Naive thymus-derived CD4-positive, alpha-beta T cell (primary cell): Measurements from ENCODE around the gene TEPSIN. TPM values are rescaled to one million over a fixed set of nuclear protein-coding genes. Genes with fewer than 3 reads are reported as not detected.

Experiments used
- ATAC-seq: fragments of 150-1000 bp; cut with Tn5 transposase; 2 replicates; pipeline ENCODE4 v1.10.0; 2021; ENCODE audit warnings: mild to moderate bottlenecking, moderate library complexity
- CTCF ChIA-PET: fragments of 350-600 bp; sonication (Branson Sonifier 250); formaldehyde crosslinking; loops from one replicate; lab custom pipeline; 2021; ENCODE audit warnings: antibody characterized with exemption; lab: Charles Lee
- POLR2A ChIA-PET: fragments of 350-600 bp; sonication (Branson Sonifier 250); formaldehyde crosslinking; loops from one replicate; lab custom pipeline; 2021; ENCODE audit warnings: antibody characterized with exemption, inconsistent platforms; lab: Charles Lee
- DNase-seq, 9 donors: peaks; one replicate each; pipeline versions ENCODE4 v3.0.0 to v3.0.0-alpha.2; 2020 to 2022; ENCODE audit warnings: mixed read lengths in 1 of 9
- H3K27ac ChIP-seq: one replicate; pipeline ENCODE4 v1.7.0; 2013; ENCODE audit warnings: mild to moderate bottlenecking, low read depth, low read length, moderate library complexity
- H3K27me3 ChIP-seq, 2 donors: one replicate each; pipeline ENCODE4 v1.7.0; 2013; ENCODE audit warnings: low read length in 2 of 2, mild to moderate bottlenecking in 2 of 2, moderate library complexity in 2 of 2; ENCODE audit not compliant: control insufficient read depth in 2 of 2, insufficient read depth in 2 of 2
- H3K36me3 ChIP-seq, 3 experiments: 1 replicate in 2 of 3; 2 replicates in 1 of 3; pipeline ENCODE4 v1.7.0; 2013; ENCODE audit warnings: low read length in 3 of 3, mild to moderate bottlenecking in 3 of 3, moderate library complexity in 1 of 3; ENCODE audit not compliant: insufficient read depth in 3 of 3, control insufficient read depth in 2 of 3
- H3K4me1 ChIP-seq, 2 donors: one replicate each; pipeline ENCODE4 v1.7.0; 2013; ENCODE audit warnings: low read length in 2 of 2, mild to moderate bottlenecking in 2 of 2, moderate library complexity in 1 of 2; ENCODE audit not compliant: control insufficient read depth in 2 of 2, insufficient read depth in 2 of 2
- H3K4me3 ChIP-seq: 2 replicates; pipeline ENCODE4 v1.7.0; 2013; ENCODE audit warnings: mild to moderate bottlenecking, low read length
- H3K9me3 ChIP-seq, 3 experiments: 1 replicate in 2 of 3; 2 replicates in 1 of 3; pipeline ENCODE4 v1.7.0; 2013; ENCODE audit warnings: low read length in 3 of 3; ENCODE audit not compliant: control insufficient read depth in 2 of 3
- H3K27ac Mint-ChIP-seq, 9 donors: one replicate each; pipeline ENCODE4 v1.8.0; 2020 to 2022; ENCODE audit warnings: mixed read lengths in 9 of 9, mild to moderate bottlenecking in 8 of 9, moderate library complexity in 5 of 9, inconsistent platforms in 2 of 9
- H3K27me3 Mint-ChIP-seq, 5 donors: one replicate each; pipeline ENCODE4 v1.8.0; 2021 to 2022; ENCODE audit warnings: mixed read lengths in 5 of 5, mild to moderate bottlenecking in 1 of 5
- H3K36me3 Mint-ChIP-seq, 5 donors: one replicate each; pipeline ENCODE4 v1.8.0; 2020 to 2022; ENCODE audit warnings: mixed read lengths in 5 of 5, mild to moderate bottlenecking in 3 of 5, inconsistent platforms in 1 of 5
- H3K4me1 Mint-ChIP-seq, 7 donors: one replicate each; pipeline ENCODE4 v1.8.0; 2020 to 2022; ENCODE audit warnings: mixed read lengths in 7 of 7, mild to moderate bottlenecking in 3 of 7, inconsistent platforms in 1 of 7
- H3K4me3 Mint-ChIP-seq, 10 donors: one replicate each; pipeline ENCODE4 v1.8.0; 2020 to 2022; ENCODE audit warnings: mild to moderate bottlenecking in 10 of 10, mixed read lengths in 10 of 10, moderate library complexity in 6 of 10, inconsistent platforms in 2 of 10
- H3K9me3 Mint-ChIP-seq, 11 donors: one replicate each; pipeline ENCODE4 v1.8.0; 2020 to 2022; ENCODE audit warnings: mixed read lengths in 11 of 11, mild to moderate bottlenecking in 4 of 11, inconsistent platforms in 1 of 11, moderate library complexity in 1 of 11
- intact Hi-C, 2 donors: fragments of 100-400 bp; cut with micrococcal nuclease; formaldehyde crosslinking; loops; one replicate each; pipeline ENCODE4 v1.15.1; 2023
- polyA plus RNA-seq, 2 donors: library from polyadenylated mRNA; unstranded; fragments of 300-500 nt; fragmentation: Illumina TruSeq; gene quantifications; one replicate each; pipeline ENCODE4 v1.2.3, GENCODE V29; 2021
- total RNA-seq, 6 experiments: library from RNA in 5 of 6; stranded (reverse) in 5 of 6; gene quantifications; 1 replicate in 5 of 6; 2 replicates in 1 of 6; pipeline ENCODE4 v1.2.3 and lab custom pipeline; 2021 to 2026

TEPSIN gene
- total and polyA plus RNA-seq, 7 experiments from 2014 or later, result 3.2 to 115 (median 87.9) TPM

GRCh38 chr17:81212365-81212764 lies 26.5 kb downstream of the TEPSIN start:
- H3K9me3 Mint-ChIP-seq, result no peaks in the 10 kb centered on the region
- H3K27me3 Mint-ChIP-seq, result no peaks in the 10 kb centered on the region
- Histone ChIP-seq H3K27ac (no peak overlapping the region), H3K36me3 (no peaks in the 10 kb centered on the region), H3K9me3 (no peaks in the 10 kb centered on the region), H3K4me1 (no peaks in the 10 kb centered on the region), H3K4me3 (no peak overlapping the region), H3K27me3 (no peaks in the 10 kb centered on the region)
- peaks cover 0 to 4% (median 0%) of the 10 kb centered on the region in 7 donors for H3K4me1 Mint-ChIP-seq
- no peak overlapping the region for H3K4me3 Mint-ChIP-seq
- intact Hi-C loops, result no loop called here
- CTCF ChIA-PET, result no interaction called here
- no peak for DNase-seq
- H3K27ac Mint-ChIP-seq, result no peak overlapping the region
- POLR2A ChIA-PET, result interaction anchor here (0.7 kb wide), 1 partner anchor 62 kb away, joined by 3 read pairs; no protein-coding TSS in a partner anchor
- ATAC-seq, result no peak
- H3K36me3 Mint-ChIP-seq, result peaks cover 0 to 7% (median 4%) of the 10 kb centered on the region in 5 donors

DNA sequence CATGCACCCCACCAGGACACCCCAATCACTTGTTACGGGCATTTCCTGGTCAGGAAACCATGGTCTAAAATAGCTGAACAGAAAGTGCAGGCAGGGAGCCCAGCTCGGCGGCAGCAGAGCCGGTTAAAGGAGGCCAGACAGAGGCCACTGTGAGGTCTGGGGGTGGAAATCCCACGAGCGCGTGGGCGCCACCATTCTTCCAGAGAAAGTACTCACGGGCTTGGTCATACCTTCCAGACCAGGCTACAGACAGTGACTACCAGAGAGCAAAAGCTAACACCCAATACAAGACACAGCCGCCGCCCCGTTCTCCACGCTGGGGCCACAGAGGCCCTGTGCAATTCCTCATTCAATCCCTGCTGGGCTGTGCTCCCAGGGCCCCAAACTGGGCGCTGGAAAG lies 28.0 kb downstream of the TEPSIN start:
- H3K9me3 ChIP-seq, result no peaks in the 10 kb centered on the region
- intact Hi-C loops, result no loop called here
- peak overlapping the region in 1 of 9 donors; percentile 59 for H3K27ac Mint-ChIP-seq
- no peak for DNase-seq
- H3K4me3 ChIP-seq, result no peak overlapping the region
- no peaks in the 10 kb centered on the region for H3K27me3 ChIP-seq
- H3K9me3 Mint-ChIP-seq, result no peaks in the 10 kb centered on the region
- CTCF ChIA-PET, result interaction anchor here (0.6 kb wide), 1 partner anchor 39 kb away, joined by 3 read pairs; no protein-coding TSS in a partner anchor
- no peaks in the 10 kb centered on the region for H3K27me3 Mint-ChIP-seq
- peaks cover 0 to 4% (median 0%) of the 10 kb centered on the region in 7 donors for H3K4me1 Mint-ChIP-seq
- POLR2A ChIA-PET, result no interaction called here
- H3K36me3 Mint-ChIP-seq, result no peaks in the 10 kb centered on the region
- H3K36me3 ChIP-seq, result peaks cover 0 to 9% (median 0%) of the 10 kb centered on the region in 3 experiments
- H3K4me3 Mint-ChIP-seq, result no peak overlapping the region
- H3K4me1 ChIP-seq, result no peaks in the 10 kb centered on the region
- ATAC-seq, result no peak
- H3K27ac ChIP-seq, result no peak overlapping the region

- Histone ChIP-seq H3K9me3 (no peaks in the 10 kb centered on the region), H3K27ac (no peak overlapping the region), H3K4me3 (no peak overlapping the region), H3K27me3 (no peaks in the 10 kb centered on the region), H3K4me1 (no peaks in the 10 kb centered on the region), H3K36me3 (peaks cover 0 to 9% (median 0%) of the 10 kb centered on the region in 3 experiments)
- DNase-seq, result no peak
- POLR2A ChIA-PET, result no interaction called here
- H3K36me3 Mint-ChIP-seq, result no peaks in the 10 kb centered on the region
- H3K4me3 Mint-ChIP-seq, result no peak overlapping the region
- intact Hi-C loops, result no loop called here
- H3K4me1 Mint-ChIP-seq, result peaks cover 0 to 4% (median 0%) of the 10 kb centered on the region in 7 donors
- CTCF ChIA-PET, result interaction anchor here (0.6 kb wide), 1 partner anchor 40 kb away, joined by 3 read pairs; no protein-coding TSS in a partner anchor
- H3K27ac Mint-ChIP-seq, result no peak overlapping the region
- ATAC-seq, result no peak
- H3K27me3 Mint-ChIP-seq, result no peaks in the 10 kb centered on the region
- H3K9me3 Mint-ChIP-seq, result no peaks in the 10 kb centered on the region
Measured at GRCh38 chr17:81210466-81210865, 28.4 kb downstream of the TEPSIN start.

- no peaks in the 10 kb centered on the region for H3K9me3 ChIP-seq
- intact Hi-C loops, result no loop called here
- no peak for DNase-seq
- H3K4me3 Mint-ChIP-seq, result no peak overlapping the region
- no peak for ATAC-seq
- peaks cover 0 to 4% (median 0%) of the 10 kb centered on the region in 7 donors for H3K4me1 Mint-ChIP-seq
- no peaks in the 10 kb centered on the region for H3K27me3 ChIP-seq
- no peaks in the 10 kb centered on the region for H3K27me3 Mint-ChIP-seq
- H3K4me1 ChIP-seq, result no peaks in the 10 kb centered on the region
- no peaks in the 10 kb centered on the region for H3K36me3 Mint-ChIP-seq
- peaks cover 0 to 9% (median 0%) of the 10 kb centered on the region in 3 experiments for H3K36me3 ChIP-seq
- no peak overlapping the region for H3K27ac ChIP-seq
- no peaks in the 10 kb centered on the region for H3K9me3 Mint-ChIP-seq
- H3K4me3 ChIP-seq, result no peak overlapping the region
- POLR2A ChIA-PET, result no interaction called here
- CTCF ChIA-PET, result no interaction called here
- no peak overlapping the region for H3K27ac Mint-ChIP-seq
Measured at GRCh38 chr17:81209141-81209540, 29.7 kb downstream of the TEPSIN start.

DNA sequence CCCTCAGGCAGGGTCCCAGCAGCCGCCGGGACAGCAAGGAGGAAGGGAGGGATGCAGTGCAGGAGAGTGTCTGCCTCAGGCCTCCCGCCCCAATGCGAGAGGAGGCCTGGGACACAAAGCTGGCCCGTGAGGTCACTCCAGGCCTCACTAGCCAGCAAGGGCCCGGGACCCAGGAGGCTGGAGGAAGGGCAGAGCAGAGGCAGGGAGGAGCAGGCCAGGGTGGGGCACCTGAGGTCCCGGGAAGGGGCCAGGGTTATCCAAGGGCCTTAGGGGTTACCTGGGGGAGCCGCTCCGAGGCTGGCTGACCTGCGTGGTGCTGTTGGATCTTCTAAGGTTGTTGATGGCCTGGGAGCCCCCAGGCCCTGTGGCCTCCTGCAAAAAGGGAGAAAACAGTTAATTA lies 30.2 kb downstream of the TEPSIN start:
- Mint-ChIP-seq H3K36me3 (no peaks in the 10 kb centered on the region), H3K27ac (no peak overlapping the region), H3K4me3 (no peak overlapping the region), H3K4me1 (peaks cover 0 to 4% (median 0%) of the 10 kb centered on the region in 7 donors), H3K9me3 (no peaks in the 10 kb centered on the region), H3K27me3 (no peaks in the 10 kb centered on the region)
- ATAC-seq (no peak), DNase-seq (no peak)
- H3K27me3 ChIP-seq, result no peaks in the 10 kb centered on the region
- no peaks in the 10 kb centered on the region for H3K9me3 ChIP-seq
- intact Hi-C loops, result no loop called here
- peaks cover 0 to 10% (median 0%) of the 10 kb centered on the region in 3 experiments for H3K36me3 ChIP-seq
- H3K4me3 ChIP-seq, result no peak overlapping the region
- H3K27ac ChIP-seq, result no peak overlapping the region
- H3K4me1 ChIP-seq, result no peaks in the 10 kb centered on the region
- ChIA-PET POLR2A (no interaction called here), CTCF (no interaction called here)

- Histone ChIP-seq H3K27ac (no peak overlapping the region), H3K36me3 (peaks cover 0 to 17% (median 0%) of the 10 kb centered on the region in 3 experiments), H3K4me3 (no peak overlapping the region), H3K4me1 (no peaks in the 10 kb centered on the region), H3K27me3 (no peaks in the 10 kb centered on the region), H3K9me3 (no peaks in the 10 kb centered on the region)
- H3K27ac Mint-ChIP-seq, result peak overlapping the region in 1 of 9 donors; percentile 14
- ATAC-seq, result no peak
- ChIA-PET CTCF (interaction anchor here (0.7 kb wide), 1 partner anchor 1340 kb away, joined by 3 read pairs; no protein-coding TSS in a partner anchor), POLR2A (interaction anchor here (1.2 kb wide), 1 partner anchor 18 kb away, joined by 4 read pairs; no protein-coding TSS in a partner anchor)
- H3K9me3 Mint-ChIP-seq, result no peaks in the 10 kb centered on the region
- H3K4me3 Mint-ChIP-seq, result no peak overlapping the region
- H3K27me3 Mint-ChIP-seq, result no peaks in the 10 kb centered on the region
- intact Hi-C loops, result no loop called here
- DNase-seq, result no peak
- H3K4me1 Mint-ChIP-seq, result peaks cover 0 to 4% (median 0%) of the 10 kb centered on the region in 7 donors
- no peaks in the 10 kb centered on the region for H3K36me3 Mint-ChIP-seq
Measured at GRCh38 chr17:81207610-81208581, 31.0 kb downstream of the TEPSIN start.
